Adipocyte (in vitro differentiated cells): ENCODE results near the gene TFF2.

Experiments
- DNase-seq: peaks from one replicate; pipeline ENCODE4 v3.0.0-alpha.2; 2015; ENCODE audit warnings: low read depth
- H3K27me3 ChIP-seq: replicated peaks from 2 replicates; pipeline ENCODE4 v1.7.0; 2013; ENCODE audit warnings: mild to moderate bottlenecking, low read length, moderate library complexity; ENCODE audit not compliant: control insufficient read depth, insufficient read depth
- H3K36me3 ChIP-seq: 2 replicates; pipeline ENCODE4 v1.7.0; 2013; ENCODE audit warnings: low read length, mild to moderate bottlenecking, moderate library complexity; ENCODE audit not compliant: control insufficient read depth, insufficient read depth, severe bottlenecking
- H3K4me1 ChIP-seq: 2 replicates; pipeline ENCODE4 v1.7.0; 2013; ENCODE audit warnings: mild to moderate bottlenecking, low read length, moderate library complexity; ENCODE audit not compliant: control insufficient read depth, insufficient read depth
- H3K4me3 ChIP-seq: 2 replicates; pipeline ENCODE4 v1.7.0; 2013; ENCODE audit warnings: mild to moderate bottlenecking, low read length, moderate library complexity
- H3K9ac ChIP-seq: 2 replicates; pipeline ENCODE4 v1.7.0; 2013; ENCODE audit warnings: mild to moderate bottlenecking, low read length, moderate library complexity
- H3K9me3 ChIP-seq: 2 replicates; pipeline ENCODE4 v1.7.0; 2013; ENCODE audit warnings: mild to moderate bottlenecking, low read length, moderate library complexity; ENCODE audit not compliant: control insufficient read depth

Gene TFF2

GRCh38 chr21:42324896-42325295 is 25.9 kb downstream of the TFF2 start:
- peaks cover 37% of the 10 kb centered on the region for H3K27me3 ChIP-seq
- H3K4me1 ChIP-seq, result no peaks in the 10 kb centered on the region
- no peak for DNase-seq
- H3K4me3 ChIP-seq, result no peak overlapping the region
- peaks cover 6% of the 10 kb centered on the region for H3K9me3 ChIP-seq
- no peak overlapping the region for H3K9ac ChIP-seq
- H3K36me3 ChIP-seq, result no peaks in the 10 kb centered on the region

DNA sequence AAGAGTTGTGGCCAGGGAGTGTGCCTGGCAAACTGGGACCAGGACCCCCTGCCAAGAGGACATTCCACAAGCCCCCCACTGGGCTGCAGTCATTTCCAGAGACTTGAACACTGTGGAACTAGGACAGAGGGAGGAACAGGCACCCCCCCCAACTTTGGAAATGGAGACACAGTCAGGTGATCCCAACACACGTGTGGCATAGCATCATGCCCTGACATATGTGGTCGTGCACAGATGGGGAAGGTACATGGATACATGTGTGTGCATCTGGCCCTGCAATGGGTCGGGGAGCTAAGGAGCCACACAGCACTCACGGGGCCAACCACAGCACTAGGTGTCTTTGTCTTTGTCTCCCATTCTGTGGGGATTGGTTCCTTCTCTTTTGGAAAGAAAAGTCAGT is 28.9 kb downstream of the TFF2 start:
- peaks cover 51% of the 10 kb centered on the region for H3K27me3 ChIP-seq
- H3K9me3 ChIP-seq, result peaks cover 6% of the 10 kb centered on the region
- H3K36me3 ChIP-seq, result no peaks in the 10 kb centered on the region
- no peaks in the 10 kb centered on the region for H3K4me1 ChIP-seq
- H3K4me3 ChIP-seq, result no peak overlapping the region
- DNase-seq, result no peak
- no peak overlapping the region for H3K9ac ChIP-seq

DNA sequence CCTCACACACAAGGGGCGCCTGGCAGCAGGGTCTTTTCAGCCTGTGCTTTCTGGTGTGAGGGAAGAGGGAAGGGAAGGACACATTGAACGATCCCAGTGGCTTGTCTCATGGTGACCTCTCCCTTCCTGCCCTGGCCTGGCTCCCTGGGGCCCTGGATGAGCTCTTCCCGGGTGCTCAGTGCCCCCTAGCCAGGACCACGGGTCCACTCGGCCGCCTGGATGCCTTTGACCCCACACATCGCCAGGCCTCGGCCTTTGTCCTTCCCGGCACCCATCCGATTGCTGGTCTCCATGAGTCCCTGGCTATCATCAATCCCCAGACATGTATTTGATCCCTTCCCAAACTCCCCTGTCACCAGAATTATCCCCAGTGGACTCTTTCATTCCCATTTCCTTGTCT is 29.6 kb downstream of the TFF2 start:
- Histone ChIP-seq H3K9me3 (peaks cover 6% of the 10 kb centered on the region), H3K9ac (no peak overlapping the region), H3K4me3 (no peak overlapping the region), H3K4me1 (no peaks in the 10 kb centered on the region), H3K36me3 (no peaks in the 10 kb centered on the region), H3K27me3 (peaks cover 57% of the 10 kb centered on the region)
- DNase-seq, result no peak

DNA sequence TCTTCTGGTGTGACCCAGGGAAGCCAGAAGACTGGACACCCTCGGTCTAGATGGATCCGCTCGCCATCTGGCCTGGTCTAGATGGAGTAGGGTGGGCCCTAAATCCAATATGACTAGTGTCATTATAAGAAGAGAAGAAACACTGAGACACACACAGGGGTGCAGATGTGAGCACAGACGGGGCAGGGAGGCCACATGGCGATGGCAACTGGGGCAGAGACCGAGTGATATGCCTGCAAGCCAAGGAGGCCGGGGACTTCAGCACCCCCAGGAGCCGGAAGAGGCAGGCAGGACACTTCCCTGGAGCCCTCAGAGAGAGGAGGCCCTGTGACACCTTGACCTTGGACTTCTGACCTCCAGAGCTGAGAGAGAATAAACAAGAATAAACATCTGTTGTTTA is 30.0 kb downstream of the TFF2 start:
- Histone ChIP-seq H3K9me3 (peaks cover 6% of the 10 kb centered on the region), H3K36me3 (no peaks in the 10 kb centered on the region), H3K4me3 (no peak overlapping the region), H3K4me1 (no peaks in the 10 kb centered on the region), H3K9ac (no peak overlapping the region), H3K27me3 (peaks cover 58% of the 10 kb centered on the region)
- no peak for DNase-seq

DNA sequence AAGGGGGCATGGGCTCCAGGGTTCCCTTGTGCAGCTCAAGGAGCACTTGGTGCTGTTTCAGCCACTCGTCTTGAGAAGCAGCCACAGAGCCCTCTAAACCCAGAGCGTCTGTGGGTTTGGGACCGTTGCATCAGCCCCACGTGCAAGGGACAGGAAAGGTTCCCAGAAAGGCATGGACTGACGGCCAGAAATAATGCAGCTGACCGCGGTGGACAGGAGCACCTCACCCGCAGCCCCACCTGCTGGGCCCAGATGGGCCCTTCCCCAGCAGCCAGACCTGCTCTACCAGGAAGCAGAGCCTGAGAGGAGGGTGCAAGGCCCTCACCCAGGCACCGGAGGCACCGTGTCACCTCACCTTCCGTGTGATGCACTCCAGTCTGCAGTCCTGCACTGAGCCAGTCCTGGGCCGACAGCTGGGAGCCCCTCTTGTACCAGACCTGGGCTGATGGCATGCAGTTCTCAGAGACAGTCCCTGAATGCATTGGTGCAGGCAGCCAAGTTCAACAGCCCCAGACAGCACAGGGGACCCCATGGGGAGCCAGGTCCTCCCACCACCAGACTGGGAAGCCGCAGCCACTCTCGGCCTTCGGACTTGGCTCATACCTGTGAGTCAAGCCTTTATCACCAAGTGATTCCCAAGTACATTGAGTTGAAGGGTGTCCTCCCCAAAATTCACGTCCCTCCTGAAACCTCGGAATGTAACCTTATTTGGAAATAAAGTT is 30.8 kb downstream of the TFF2 start:
- H3K4me1 ChIP-seq, result no peaks in the 10 kb centered on the region
- H3K27me3 ChIP-seq, result peaks cover 53% of the 10 kb centered on the region
- H3K36me3 ChIP-seq, result no peaks in the 10 kb centered on the region
- H3K9ac ChIP-seq, result no peak overlapping the region
- no peak overlapping the region for H3K4me3 ChIP-seq
- DNase-seq, result no peak
- no peaks in the 10 kb centered on the region for H3K9me3 ChIP-seq

- Histone ChIP-seq H3K9ac (no peak overlapping the region), H3K4me1 (no peaks in the 10 kb centered on the region), H3K27me3 (peaks cover 53% of the 10 kb centered on the region), H3K9me3 (no peaks in the 10 kb centered on the region), H3K4me3 (no peak overlapping the region), H3K36me3 (no peaks in the 10 kb centered on the region)
- no peak for DNase-seq
These were observed 31.4 kb downstream of the TFF2 start for GRCh38 chr21:42319376-42319775.

DNA sequence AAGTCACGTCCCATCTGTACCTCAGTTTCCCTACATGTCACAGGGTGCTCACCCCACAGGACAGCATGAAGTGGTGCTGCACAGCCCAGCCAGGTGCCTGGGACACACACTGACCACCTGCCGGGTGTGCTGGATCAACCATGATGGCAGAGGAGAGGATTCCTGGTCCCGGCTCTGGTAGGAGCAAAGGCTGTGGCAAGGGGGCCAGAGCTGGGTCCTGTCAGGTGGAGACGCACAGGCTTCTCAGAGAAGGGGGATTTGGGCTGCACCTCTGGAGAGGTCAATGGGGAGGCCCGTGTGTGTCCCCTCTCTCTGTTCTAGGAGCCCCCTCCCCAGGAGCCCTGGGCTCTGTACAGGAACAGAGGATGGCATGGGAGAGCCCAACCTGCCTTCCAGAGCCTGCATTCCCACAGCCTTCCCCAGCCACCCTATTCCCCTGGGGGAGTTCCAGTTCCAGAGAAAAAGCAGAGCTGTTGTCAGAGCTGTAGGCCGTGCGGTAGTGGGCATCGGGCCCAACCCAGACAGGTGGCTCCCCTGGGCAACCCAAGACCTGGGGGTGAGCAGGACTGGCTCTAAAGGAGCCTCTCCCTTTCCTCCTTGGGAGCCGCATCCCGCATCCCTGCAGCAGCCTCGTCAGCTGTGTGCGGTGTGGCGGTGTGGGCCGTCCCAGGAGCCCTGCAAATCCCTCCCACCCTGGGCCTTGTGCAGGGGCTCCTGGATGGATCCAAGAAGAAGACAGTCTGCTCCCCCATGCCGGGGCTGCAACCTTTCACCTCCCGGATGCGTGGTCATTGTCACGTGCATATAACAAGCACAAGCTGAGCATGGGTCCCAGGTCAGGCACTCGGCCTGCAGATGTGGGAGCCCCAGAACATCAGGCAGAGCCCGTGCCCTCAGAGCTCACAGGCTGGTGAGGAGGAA is 32.7 kb downstream of the TFF2 start:
- no peak for DNase-seq
- Histone ChIP-seq H3K9me3 (no peaks in the 10 kb centered on the region), H3K4me1 (no peaks in the 10 kb centered on the region), H3K27me3 (peaks cover 52% of the 10 kb centered on the region), H3K9ac (no peak overlapping the region), H3K4me3 (no peak overlapping the region), H3K36me3 (no peaks in the 10 kb centered on the region)

DNA sequence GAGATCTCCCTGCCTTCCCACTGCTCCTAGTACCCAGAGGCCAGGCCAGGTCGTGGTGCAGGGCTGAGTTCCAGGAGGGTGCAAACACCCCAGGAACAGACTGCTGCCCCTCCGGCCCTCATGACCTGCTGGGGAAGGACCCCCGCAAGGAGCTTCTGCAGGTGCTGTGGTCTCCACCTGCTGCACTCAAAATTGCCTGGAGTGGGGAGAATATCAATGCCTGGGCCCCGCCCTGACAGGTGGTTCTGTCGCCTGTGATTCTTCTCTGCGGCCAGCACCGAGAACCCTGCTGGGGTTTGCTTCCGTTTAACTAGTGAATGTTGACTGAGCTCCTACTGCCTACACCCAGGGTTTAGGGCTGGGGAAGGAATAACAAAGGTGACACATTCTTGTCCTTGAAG is 33.5 kb downstream of the TFF2 start:
- peaks cover 47% of the 10 kb centered on the region for H3K27me3 ChIP-seq
- DNase-seq, result no peak
- H3K4me3 ChIP-seq, result no peak overlapping the region
- no peaks in the 10 kb centered on the region for H3K36me3 ChIP-seq
- H3K4me1 ChIP-seq, result no peaks in the 10 kb centered on the region
- no peak overlapping the region for H3K9ac ChIP-seq
- H3K9me3 ChIP-seq, result no peaks in the 10 kb centered on the region

GRCh38 chr21:42316891-42317290 is 33.9 kb downstream of the TFF2 start:
- Histone ChIP-seq H3K9me3 (no peaks in the 10 kb centered on the region), H3K36me3 (no peaks in the 10 kb centered on the region), H3K9ac (no peak overlapping the region), H3K27me3 (peaks cover 47% of the 10 kb centered on the region), H3K4me1 (no peaks in the 10 kb centered on the region), H3K4me3 (no peak overlapping the region)
- DNase-seq, result no peak

GRCh38 chr21:42315296-42315891 is 35.4 kb downstream of the TFF2 start, which contains the start of gene TFF3:
TFF3 (minus strand) TSS chr21:42315409; CDS start chr21:42315374, 35 bp downstream.
- no peak within 1 kb of the TSS for H3K9ac ChIP-seq
- DNase-seq, result no peak

GRCh38 chr21:42314616-42315295 is 36.0 kb downstream of the TFF2 start:
- H3K27me3 ChIP-seq, result peaks cover 54% of the 10 kb centered on the region
- no peak overlapping the region for H3K9ac ChIP-seq
- no peaks in the 10 kb centered on the region for H3K9me3 ChIP-seq
- DNase-seq, result no peak
- H3K4me3 ChIP-seq, result no peak overlapping the region
- no peaks in the 10 kb centered on the region for H3K36me3 ChIP-seq
- H3K4me1 ChIP-seq, result no peaks in the 10 kb centered on the region

More at GRCh38 chr21:42315296-42315891, 35.4 kb downstream of the TFF2 start, which contains the start of gene TFF3:
- H3K36me3 ChIP-seq, result no peaks in the 10 kb centered on the region
- H3K9me3 ChIP-seq, result no peaks in the 10 kb centered on the region
- no peaks in the 10 kb centered on the region for H3K4me1 ChIP-seq
- no peak within 1 kb of the TSS for H3K4me3 ChIP-seq
- H3K27me3 ChIP-seq, result peaks cover 50% of the 10 kb centered on the region
